Uterus (tissue), 4 donors: Measurements from ENCODE around the gene TWSG1. TPM values are rescaled to one million over a fixed set of nuclear protein-coding genes. Genes with fewer than 3 reads are reported as not detected.

ENCODE experiments used
- DNase-seq, 2 donors: peaks; one replicate each; pipeline ENCODE4 v3.0.0-alpha.2; 2019 to 2020
- H3K27ac ChIP-seq, 2 donors: fragments of 200-600 bp; sonication (generic); 1 replicate in 1 of 2; 2 replicates in 1 of 2; pipeline ENCODE4 v1.5.1; 2016 to 2018
- H3K27me3 ChIP-seq, 2 donors: fragments of 200-600 bp; sonication (generic); one replicate each; pipeline ENCODE4 v1.5.1; 2018 to 2019; ENCODE audit warnings: control low read depth in 1 of 2
- H3K36me3 ChIP-seq, 2 donors: fragments of 200-600 bp; sonication (generic); one replicate each; pipeline ENCODE4 v1.5.1; 2019; ENCODE audit warnings: control low read depth in 1 of 2
- H3K4me1 ChIP-seq, 2 donors: fragments of 200-600 bp; sonication (generic); one replicate each; pipeline ENCODE4 v1.5.1; 2018 to 2019; ENCODE audit warnings: control low read depth in 1 of 2
- H3K4me3 ChIP-seq, 2 donors: fragments of 200-600 bp; sonication (generic); 1 replicate in 1 of 2; 2 replicates in 1 of 2; pipeline ENCODE4 v1.5.1; 2018 to 2019; ENCODE audit warnings: mild to moderate bottlenecking in 1 of 2
- H3K9me3 ChIP-seq, 2 donors: fragments of 200-600 bp; sonication (generic); one replicate each; pipeline ENCODE4 v1.5.1; 2019; ENCODE audit warnings: control low read depth in 1 of 2
- CTCF ChIP-seq, 4 experiments: fragments of 200-600 bp in 2 of 4; fragments of 450-650 bp in 2 of 4; sonication (generic) in 2 of 4; IDR thresholded peaks; one replicate each; pipeline ENCODE4 v1.5.1; 2016 to 2019; ENCODE audit warnings: antibody characterized with exemption in 4 of 4, mild to moderate bottlenecking in 2 of 4, moderate library complexity in 1 of 4
- POLR2A ChIP-seq, 2 donors: fragments of 450-650 bp; IDR thresholded peaks; one replicate each; pipeline ENCODE4 v1.6.1; 2016; ENCODE audit warnings: antibody characterized with exemption in 2 of 2, mild to moderate bottlenecking in 1 of 2, moderate library complexity in 1 of 2
- intact Hi-C: fragments of 100-400 bp; cut with DNase I; formaldehyde crosslinking; loops from one replicate; pipeline ENCODE4 v1.15.1; 2023; ENCODE audit warnings: low total_unique reads
- total RNA-seq, 4 donors: library from RNA; depleted of rRNA in 3 of 4; stranded (reverse); fragments of >200 nt in 3 of 4; gene quantifications; one replicate each; pipeline versions ENCODE4 v1.1.0 to v1.2.4, GENCODE V29; 2014 to 2023
- donor health status: DM: yes; HTN: yes; CAD: no.

Gene TWSG1
- total RNA-seq, 4 donors from 2014 or later, result 47.6 to 198 (median 61.0) TPM

DNA sequence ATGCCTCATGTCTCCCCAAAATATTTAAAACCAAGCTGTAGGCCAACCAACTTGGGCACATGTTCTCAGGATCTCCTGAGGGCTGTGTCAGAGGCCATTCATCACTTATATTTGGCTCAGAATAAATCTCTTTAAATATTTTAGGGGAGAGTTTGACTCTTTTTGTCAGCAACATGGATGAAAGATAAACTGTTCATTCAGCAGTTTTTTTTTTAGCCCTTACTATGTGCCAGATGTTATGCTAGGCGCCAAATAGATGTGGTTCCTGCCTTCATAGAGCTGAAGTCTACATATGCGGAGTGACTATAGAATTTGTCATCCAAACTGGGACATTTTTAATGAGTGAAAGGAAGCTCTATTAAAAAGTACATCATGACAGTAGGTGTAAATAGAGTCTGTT lies 42.5 kb upstream of the TWSG1 start:
- peaks cover 0 to 9% of the 10 kb centered on the region in 2 donors for H3K9me3 ChIP-seq
- H3K36me3 ChIP-seq, result no peaks in the 10 kb centered on the region
- intact Hi-C loops, result no loop called here
- no peak overlapping the region for H3K4me3 ChIP-seq
- TF ChIP-seq CTCF (IDR thresholded peaks at IDR 0.05), result no peak
- TF ChIP-seq POLR2A (IDR thresholded peaks at IDR 0.05), result no peak
- H3K27ac ChIP-seq, result no peak overlapping the region
- DNase-seq, result no peak
- H3K27me3 ChIP-seq, result no peaks in the 10 kb centered on the region
- no peaks in the 10 kb centered on the region for H3K4me1 ChIP-seq

- no peak for DNase-seq
- H3K4me1 ChIP-seq, result no peaks in the 10 kb centered on the region
- TF ChIP-seq CTCF (IDR thresholded peaks at IDR 0.05) (no peak), POLR2A (IDR thresholded peaks at IDR 0.05) (no peak)
- peaks cover 0 to 9% of the 10 kb centered on the region in 2 donors for H3K9me3 ChIP-seq
- no peak overlapping the region for H3K27ac ChIP-seq
- no peak overlapping the region for H3K4me3 ChIP-seq
- no peaks in the 10 kb centered on the region for H3K27me3 ChIP-seq
- H3K36me3 ChIP-seq, result no peaks in the 10 kb centered on the region
- intact Hi-C loops, result no loop called here
Measured at GRCh38 chr18:9293948-9294347, 40.6 kb upstream of the TWSG1 start.

- no peaks in the 10 kb centered on the region for H3K27me3 ChIP-seq
- DNase-seq, result no peak
- H3K9me3 ChIP-seq, result peaks cover 0 to 9% of the 10 kb centered on the region in 2 donors
- H3K27ac ChIP-seq, result no peak overlapping the region
- H3K36me3 ChIP-seq, result no peaks in the 10 kb centered on the region
- TF ChIP-seq POLR2A (IDR thresholded peaks at IDR 0.05), result no peak
- no peak for TF ChIP-seq CTCF (IDR thresholded peaks at IDR 0.05)
- no peaks in the 10 kb centered on the region for H3K4me1 ChIP-seq
- H3K4me3 ChIP-seq, result no peak overlapping the region
- intact Hi-C loops, result no loop called here
Measured at GRCh38 chr18:9296233-9297006, 38.2 kb upstream of the TWSG1 start.

- H3K27me3 ChIP-seq, result no peaks in the 10 kb centered on the region
- H3K4me3 ChIP-seq, result no peak overlapping the region
- intact Hi-C loops, result no loop called here
- TF ChIP-seq POLR2A (IDR thresholded peaks at IDR 0.05) (no peak), CTCF (IDR thresholded peaks at IDR 0.05) (no peak)
- no peaks in the 10 kb centered on the region for H3K4me1 ChIP-seq
- H3K9me3 ChIP-seq, result peaks cover 0 to 9% of the 10 kb centered on the region in 2 donors
- H3K27ac ChIP-seq, result no peak overlapping the region
- DNase-seq, result no peak
- no peaks in the 10 kb centered on the region for H3K36me3 ChIP-seq
Measured at GRCh38 chr18:9297007-9297393, 37.6 kb upstream of the TWSG1 start.

GRCh38 chr18:9304388-9305070 lies 30.0 kb upstream of the TWSG1 start:
- intact Hi-C loops, result no loop called here
- H3K9me3 ChIP-seq, result peaks cover 0 to 3% of the 10 kb centered on the region in 2 donors
- no peaks in the 10 kb centered on the region for H3K27me3 ChIP-seq
- H3K36me3 ChIP-seq, result no peaks in the 10 kb centered on the region
- H3K4me3 ChIP-seq, result no peak overlapping the region
- H3K27ac ChIP-seq, result no peak overlapping the region
- no peak for TF ChIP-seq CTCF (IDR thresholded peaks at IDR 0.05)
- TF ChIP-seq POLR2A (IDR thresholded peaks at IDR 0.05), result no peak
- no peaks in the 10 kb centered on the region for H3K4me1 ChIP-seq
- DNase-seq, result no peak
